Activated naive CD4-positive, alpha-beta T cell treated with Interleukin-2 at 50 U/mL for 16 hours (primary cell): Measurements from ENCODE around the gene RIN3.

Source experiments
- DNase-seq: peaks from one replicate; pipeline ENCODE4 v3.0.0-alpha.2; 2020

Gene RIN3

GRCh38 chr14:92702441-92702918 is 188.9 kb downstream of the RIN3 start:
- DNase-seq: no peak

DNA sequence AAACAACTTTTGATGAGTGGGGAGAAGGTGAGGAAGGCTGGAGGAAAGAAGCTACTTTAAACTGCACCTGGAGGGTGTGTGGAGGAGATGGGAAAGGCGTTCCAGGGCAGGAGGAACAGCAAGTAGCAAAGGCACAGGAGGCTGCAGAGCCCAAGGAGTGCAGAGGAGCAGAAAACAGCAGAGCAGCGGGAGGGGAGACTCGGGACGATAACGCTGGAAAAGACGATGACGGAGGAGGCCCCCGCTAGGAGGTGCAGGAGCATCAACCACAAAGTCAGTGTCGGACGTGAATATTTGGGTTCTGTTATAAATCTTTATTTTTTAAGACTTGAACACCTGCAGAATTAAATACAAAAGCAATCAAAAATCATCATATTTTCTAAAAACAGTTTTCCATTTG is 189.9 kb downstream of the RIN3 start:
- no peak for DNase-seq

GRCh38 chr14:92704036-92704804 is 190.6 kb downstream of the RIN3 start:
- no peak for DNase-seq

GRCh38 chr14:92704821-92705220 is 191.2 kb downstream of the RIN3 start:
- no peak for DNase-seq

DNA sequence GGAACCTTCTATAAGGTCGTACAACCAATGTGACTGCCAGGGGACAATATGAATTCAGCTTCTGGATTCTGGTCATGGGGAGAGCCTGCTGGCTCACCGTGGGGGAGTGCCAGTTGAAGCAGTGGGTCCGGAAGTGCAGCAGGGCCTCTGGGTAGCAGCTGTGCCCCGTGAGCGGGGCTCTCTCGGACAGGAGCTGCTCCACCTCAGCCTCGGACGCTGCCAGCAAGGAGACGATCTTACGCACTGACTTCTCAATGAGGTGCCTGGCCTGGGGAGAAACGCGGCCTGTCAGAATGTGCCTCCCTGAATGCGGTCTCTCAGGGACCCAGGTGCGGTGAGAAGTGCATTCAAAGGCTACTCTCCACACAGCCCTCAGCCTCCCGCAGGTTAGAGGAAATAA is 192.8 kb downstream of the RIN3 start:
- DNase-seq: no peak

- DNase-seq: no peak
Measured at GRCh38 chr14:92709340-92710000, 195.9 kb downstream of the RIN3 start.

DNA sequence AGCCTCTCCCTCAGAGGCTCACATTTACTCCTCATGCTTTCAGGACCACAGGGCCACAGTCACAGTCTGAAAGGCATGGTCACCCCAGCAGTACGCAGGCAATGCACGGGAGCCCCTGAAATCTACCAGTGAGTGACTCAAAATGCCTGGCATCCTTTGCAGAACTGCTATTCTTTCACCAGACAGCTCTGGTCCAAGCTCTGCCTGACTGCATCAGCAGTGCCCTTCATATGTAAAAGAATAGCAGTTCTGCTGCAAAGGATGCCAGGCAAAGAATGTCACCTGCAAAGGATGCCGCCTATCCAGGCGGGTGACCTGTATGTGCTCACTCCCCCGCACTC is 196.4 kb downstream of the RIN3 start:
- no peak for DNase-seq

DNA sequence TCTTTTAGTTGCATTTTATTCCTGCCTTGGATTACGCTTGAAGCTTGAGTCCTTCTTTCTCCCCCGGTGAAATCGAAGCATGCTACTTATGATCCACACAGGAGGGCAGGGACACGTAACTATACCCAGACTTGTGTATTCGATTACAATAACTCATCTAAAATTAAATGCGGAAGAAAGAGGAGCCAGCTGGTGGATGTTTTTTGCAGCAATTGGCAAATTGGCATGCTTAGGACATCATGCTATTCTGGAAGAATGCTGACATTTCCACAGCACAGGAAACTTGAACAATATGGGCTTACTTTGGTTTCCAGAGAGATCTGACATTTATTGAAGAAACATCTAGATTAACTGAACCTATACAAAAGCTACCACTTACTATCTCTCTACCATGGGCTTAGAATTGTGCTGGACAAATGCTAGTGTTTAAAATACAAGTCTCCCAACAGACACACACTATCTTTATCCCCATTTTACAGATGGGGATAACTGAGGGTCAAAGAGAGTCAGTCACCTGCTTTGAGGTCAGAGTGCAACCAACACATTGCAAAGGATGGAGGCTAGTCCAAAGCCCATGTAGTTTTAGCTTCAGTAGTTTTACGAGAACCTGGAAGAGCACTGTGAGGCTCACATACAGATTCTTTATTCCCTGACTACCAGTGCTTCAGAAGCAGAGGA is 198.5 kb downstream of the RIN3 start:
- DNase-seq: no peak

DNA sequence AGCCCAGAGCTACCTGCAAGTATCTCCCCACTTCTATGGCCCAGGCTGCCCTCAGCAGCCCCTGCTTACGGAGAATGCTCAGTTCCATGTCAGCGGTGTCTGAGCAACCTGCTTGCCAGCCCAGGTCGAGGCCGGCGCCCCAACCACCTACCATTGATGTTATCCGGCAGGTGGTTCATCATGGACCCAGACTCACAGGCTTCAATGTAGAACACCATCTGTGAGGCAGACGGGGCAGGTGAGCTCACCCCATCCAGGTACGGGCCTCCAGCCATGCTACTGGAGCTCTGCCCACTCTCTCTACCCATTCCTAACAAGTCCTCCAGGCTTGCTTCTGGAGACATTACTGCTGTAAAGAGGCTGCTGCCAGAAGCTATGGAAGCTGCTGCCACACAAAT is 199.1 kb downstream of the RIN3 start:
- no peak for DNase-seq

- peak; percentile 85 for DNase-seq
Measured at GRCh38 chr14:92714739-92715307, 201.2 kb downstream of the RIN3 start.

GRCh38 chr14:92716131-92716530 is 202.6 kb downstream of the RIN3 start:
- DNase-seq: no peak

DNA sequence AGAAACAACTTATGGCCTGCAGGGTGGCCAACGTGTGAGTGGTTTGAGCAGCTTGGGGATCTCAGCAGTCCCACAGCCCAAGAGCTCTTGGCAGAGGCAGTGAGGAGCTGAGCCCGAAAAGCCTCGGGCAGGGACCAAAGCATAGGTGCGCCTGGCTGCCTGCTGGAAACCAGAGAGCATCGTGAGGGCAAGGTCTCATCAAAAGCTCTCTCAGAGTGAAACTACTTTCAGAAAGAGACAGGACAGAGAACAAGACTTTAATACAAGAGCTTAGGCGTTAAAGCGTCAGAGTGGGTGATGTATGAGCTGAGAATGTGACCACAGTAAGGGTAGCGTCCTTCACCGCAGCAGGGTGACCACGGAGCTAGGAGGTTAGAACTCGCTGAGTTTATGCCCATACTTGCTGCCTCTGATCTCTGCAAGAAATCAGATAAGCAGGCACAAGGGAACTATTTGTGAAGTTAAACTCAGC is 204.0 kb downstream of the RIN3 start:
- no peak for DNase-seq

DNA sequence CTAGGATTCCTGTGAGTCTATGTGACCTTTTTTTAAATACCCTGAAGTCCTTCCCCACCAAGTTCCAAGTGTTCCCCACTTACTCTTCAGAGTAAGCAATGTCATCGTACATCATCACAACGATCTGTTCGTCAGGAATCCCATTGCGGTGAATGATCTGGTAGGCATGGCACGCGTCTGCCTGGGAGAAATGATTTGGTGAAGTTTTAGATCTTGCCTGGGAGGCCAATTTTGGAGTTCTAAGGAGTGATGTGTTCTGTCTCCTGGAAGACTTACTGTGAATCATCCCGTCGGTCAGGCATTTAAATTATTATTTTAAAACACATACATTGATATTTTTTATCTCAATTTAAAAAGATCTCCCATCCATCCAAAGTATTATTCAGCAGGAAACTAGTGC is 205.1 kb downstream of the RIN3 start:
- DNase-seq: no peak

GRCh38 chr14:92719421-92719820 is 205.8 kb downstream of the RIN3 start:
- no peak for DNase-seq

DNA sequence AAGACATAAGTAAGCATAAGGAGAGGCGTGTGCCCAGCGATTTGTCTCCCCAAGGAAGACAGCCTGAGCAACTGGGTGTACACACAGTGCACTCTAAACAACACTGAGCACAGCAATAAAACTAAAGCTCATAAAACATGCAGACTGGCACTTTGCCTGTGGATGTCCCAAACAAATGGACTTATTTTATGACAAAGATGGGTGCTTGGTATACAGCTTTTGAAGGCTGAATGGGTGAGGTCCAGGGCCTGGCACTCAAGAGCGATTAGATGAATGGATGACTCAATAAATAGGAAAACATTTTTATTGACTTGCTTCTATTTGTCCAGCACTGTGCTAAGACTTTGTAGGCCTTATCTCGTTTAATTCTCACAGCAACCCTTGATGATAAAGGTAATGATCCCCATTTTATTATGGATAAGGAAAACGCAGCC is 206.3 kb downstream of the RIN3 start:
- DNase-seq: no peak

GRCh38 chr14:92724516-92725340 is 211.1 kb downstream of the RIN3 start:
- DNase-seq: no peak

DNA sequence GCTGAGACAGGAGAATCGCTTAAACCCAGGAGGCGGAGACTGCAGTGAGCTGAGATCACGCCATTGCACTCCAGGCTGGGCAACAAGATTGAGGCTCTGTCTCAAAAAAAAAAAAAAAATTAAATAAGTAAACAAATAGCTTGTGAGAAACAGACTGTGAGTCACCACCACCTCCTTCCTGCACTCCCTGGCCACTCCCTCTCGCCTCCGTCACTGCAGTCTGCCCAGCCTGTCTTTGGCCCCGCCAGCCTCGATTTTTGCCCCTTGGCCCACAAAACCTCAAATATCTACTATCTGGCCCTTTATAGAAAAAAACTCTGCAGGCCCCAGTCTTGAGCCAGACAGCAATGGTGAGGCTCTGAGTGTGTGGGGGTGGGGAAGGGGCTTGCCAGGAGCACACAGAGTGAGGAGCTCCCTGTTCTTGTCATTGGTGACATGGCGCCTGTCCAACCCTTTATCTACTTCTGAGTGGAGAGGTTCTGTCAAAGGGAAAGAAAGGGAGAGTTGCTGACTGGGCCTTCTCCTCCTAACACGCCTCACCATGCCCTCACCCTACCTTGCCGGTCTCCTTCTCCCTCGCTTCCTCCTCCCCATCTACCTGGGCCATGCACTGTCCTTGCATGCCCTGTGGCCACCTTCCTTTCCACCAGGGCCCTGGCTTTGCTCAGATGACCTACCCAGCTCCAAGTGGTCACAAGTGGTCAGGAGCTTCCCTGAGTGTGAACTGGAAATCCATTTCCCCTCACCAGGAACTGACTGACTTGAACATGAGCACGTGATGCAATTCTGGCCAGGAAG is 212.8 kb downstream of the RIN3 start:
- peak; percentile 46 for DNase-seq

DNA sequence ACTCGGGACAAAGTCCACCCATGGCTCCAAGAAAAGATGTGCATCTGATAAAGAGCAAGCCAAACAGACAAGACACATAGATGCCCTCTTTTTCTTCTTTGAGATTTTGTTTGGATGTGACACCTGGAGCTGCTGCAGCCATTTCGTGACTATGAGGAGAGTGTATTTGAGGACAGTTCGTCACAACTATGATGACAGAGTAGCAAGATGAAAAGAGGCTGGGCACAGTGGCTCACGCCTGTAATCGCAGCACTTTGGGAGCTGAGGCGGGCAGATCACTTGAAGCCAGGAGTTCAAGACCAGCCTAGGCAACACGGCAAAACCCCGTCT is 213.3 kb downstream of the RIN3 start:
- no peak for DNase-seq

DNA sequence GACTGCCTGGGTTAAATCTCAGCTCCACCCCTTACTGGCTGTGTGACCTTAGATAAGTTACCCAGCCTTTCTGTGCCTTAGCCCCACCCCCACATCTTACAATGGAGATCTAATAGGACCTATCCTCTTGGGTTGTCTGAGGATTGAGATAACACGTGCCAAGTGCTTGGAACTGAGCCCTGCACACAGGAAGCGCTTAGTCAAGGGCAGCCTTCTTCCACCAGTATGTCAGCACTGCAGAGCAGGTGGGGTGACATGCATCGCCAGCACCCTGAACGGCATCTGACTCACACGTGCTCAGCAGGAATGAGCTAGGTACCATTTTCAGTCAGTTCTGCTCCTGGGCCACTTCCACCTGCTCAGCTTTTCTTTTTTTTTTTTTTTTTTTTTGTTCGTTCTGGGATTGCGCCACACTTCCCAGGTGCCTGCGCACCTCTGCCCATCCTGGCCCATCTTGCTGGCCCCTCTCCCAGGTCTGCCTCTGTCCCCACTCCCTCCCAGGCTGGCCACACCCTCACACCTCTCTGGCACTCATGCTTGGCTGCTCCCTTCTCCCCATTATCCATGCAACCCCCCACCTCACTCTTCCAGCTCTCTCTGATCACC is 215.3 kb downstream of the RIN3 start:
- DNase-seq: peak; percentile 38

GRCh38 chr14:92729634-92730358 is 216.2 kb downstream of the RIN3 start:
- peak; percentile 33 for DNase-seq

GRCh38 chr14:92731622-92732115 is 218.1 kb downstream of the RIN3 start:
- no peak for DNase-seq
